Uterus (tissue), 4 donors: Measurements from ENCODE around the gene FAM32A. TPM values are rescaled to one million over a fixed set of nuclear protein-coding genes. Genes with fewer than 3 reads are reported as not detected.

Source experiments
- DNase-seq, 2 donors: peaks; one replicate each; pipeline ENCODE4 v3.0.0-alpha.2; 2019 to 2020
- H3K27ac ChIP-seq, 2 donors: fragments of 200-600 bp; sonication (generic); 1 replicate in 1 of 2; 2 replicates in 1 of 2; pipeline ENCODE4 v1.5.1; 2016 to 2018
- H3K27me3 ChIP-seq, 2 donors: fragments of 200-600 bp; sonication (generic); one replicate each; pipeline ENCODE4 v1.5.1; 2018 to 2019; ENCODE audit warnings: control low read depth in 1 of 2
- H3K36me3 ChIP-seq, 2 donors: fragments of 200-600 bp; sonication (generic); one replicate each; pipeline ENCODE4 v1.5.1; 2019; ENCODE audit warnings: control low read depth in 1 of 2
- H3K4me1 ChIP-seq, 2 donors: fragments of 200-600 bp; sonication (generic); one replicate each; pipeline ENCODE4 v1.5.1; 2018 to 2019; ENCODE audit warnings: control low read depth in 1 of 2
- H3K4me3 ChIP-seq, 2 donors: fragments of 200-600 bp; sonication (generic); 1 replicate in 1 of 2; 2 replicates in 1 of 2; pipeline ENCODE4 v1.5.1; 2018 to 2019; ENCODE audit warnings: mild to moderate bottlenecking in 1 of 2
- H3K9me3 ChIP-seq, 2 donors: fragments of 200-600 bp; sonication (generic); one replicate each; pipeline ENCODE4 v1.5.1; 2019; ENCODE audit warnings: control low read depth in 1 of 2
- CTCF ChIP-seq, 4 experiments: fragments of 200-600 bp in 2 of 4; fragments of 450-650 bp in 2 of 4; sonication (generic) in 2 of 4; IDR thresholded peaks; one replicate each; pipeline ENCODE4 v1.5.1; 2016 to 2019; ENCODE audit warnings: antibody characterized with exemption in 4 of 4, mild to moderate bottlenecking in 2 of 4, moderate library complexity in 1 of 4
- POLR2A ChIP-seq, 2 donors: fragments of 450-650 bp; IDR thresholded peaks; one replicate each; pipeline ENCODE4 v1.6.1; 2016; ENCODE audit warnings: antibody characterized with exemption in 2 of 2, mild to moderate bottlenecking in 1 of 2, moderate library complexity in 1 of 2
- intact Hi-C: fragments of 100-400 bp; cut with DNase I; formaldehyde crosslinking; loops from one replicate; pipeline ENCODE4 v1.15.1; 2023; ENCODE audit warnings: low total_unique reads
- total RNA-seq, 4 donors: library from RNA; depleted of rRNA in 3 of 4; stranded (reverse); fragments of >200 nt in 3 of 4; gene quantifications; one replicate each; pipeline versions ENCODE4 v1.1.0 to v1.2.4, GENCODE V29; 2014 to 2023
- donor health status: DM: yes; HTN: yes; CAD: no.

The FAM32A gene
- total RNA-seq, 4 donors from 2014 or later = 17.6 to 106 (median 31.0) TPM

GRCh38 chr19:16223746-16224145, 38.5 kb downstream of the FAM32A start:
- DNase-seq = no peak
- H3K4me1 ChIP-seq = no peaks in the 10 kb centered on the region
- intact Hi-C loops = no loop called here
- no peak overlapping the region for H3K4me3 ChIP-seq
- H3K36me3 ChIP-seq = no peaks in the 10 kb centered on the region
- H3K27ac ChIP-seq = no peak overlapping the region
- no peaks in the 10 kb centered on the region for H3K27me3 ChIP-seq
- TF ChIP-seq CTCF (IDR thresholded peaks at IDR 0.05) = no peak
- TF ChIP-seq POLR2A (IDR thresholded peaks at IDR 0.05) = no peak
- peaks cover 0 to 19% of the 10 kb centered on the region in 2 donors for H3K9me3 ChIP-seq

GRCh38 chr19:16224293-16225045, 39.3 kb downstream of the FAM32A start:
- Histone ChIP-seq H3K27me3 (no peaks in the 10 kb centered on the region), H3K9me3 (peaks cover 0 to 19% of the 10 kb centered on the region in 2 donors), H3K4me1 (no peaks in the 10 kb centered on the region), H3K27ac (no peak overlapping the region), H3K4me3 (no peak overlapping the region), H3K36me3 (no peaks in the 10 kb centered on the region)
- no peak for DNase-seq
- TF ChIP-seq POLR2A (IDR thresholded peaks at IDR 0.05) (no peak), CTCF (IDR thresholded peaks at IDR 0.05) (no peak)
- intact Hi-C loops = no loop called here

GRCh38 chr19:16225279-16226183, 40.3 kb downstream of the FAM32A start:
- intact Hi-C loops = no loop called here
- H3K27ac ChIP-seq = no peak overlapping the region
- no peak for DNase-seq
- H3K36me3 ChIP-seq = no peaks in the 10 kb centered on the region
- no peaks in the 10 kb centered on the region for H3K4me1 ChIP-seq
- H3K9me3 ChIP-seq = peaks cover 0 to 13% of the 10 kb centered on the region in 2 donors
- no peak overlapping the region for H3K4me3 ChIP-seq
- no peaks in the 10 kb centered on the region for H3K27me3 ChIP-seq
- TF ChIP-seq POLR2A (IDR thresholded peaks at IDR 0.05) (no peak), CTCF (IDR thresholded peaks at IDR 0.05) (no peak)

GRCh38 chr19:16226184-16226591, 41.0 kb downstream of the FAM32A start:
- TF ChIP-seq CTCF (IDR thresholded peaks at IDR 0.05) (no peak), POLR2A (IDR thresholded peaks at IDR 0.05) (no peak)
- no peak overlapping the region for H3K4me3 ChIP-seq
- DNase-seq = no peak
- no peaks in the 10 kb centered on the region for H3K4me1 ChIP-seq
- intact Hi-C loops = no loop called here
- peaks cover 0 to 6% of the 10 kb centered on the region in 2 donors for H3K9me3 ChIP-seq
- H3K36me3 ChIP-seq = no peaks in the 10 kb centered on the region
- no peak overlapping the region for H3K27ac ChIP-seq
- H3K27me3 ChIP-seq = no peaks in the 10 kb centered on the region
